Ectodermal cell (in vitro differentiated cells): Measurements from ENCODE around the gene INTU.
"Not testable (repeated sequence)": the region's sequence is repeated elsewhere in the genome, so short reads cannot be mapped to it uniquely, and the experiment has no call there.

ENCODE experiments used
- H3K27ac ChIP-seq: 2 replicates; pipeline ENCODE4 v1.7.0; 2013; ENCODE audit warnings: mild to moderate bottlenecking, low read depth, low read length; ENCODE audit not compliant: insufficient read depth, poor library complexity, severe bottlenecking
- H3K27me3 ChIP-seq: 2 replicates; pipeline ENCODE4 v1.7.0; 2013; ENCODE audit warnings: mild to moderate bottlenecking, low read length; ENCODE audit not compliant: insufficient read depth, control insufficient read depth, poor library complexity, severe bottlenecking
- H3K36me3 ChIP-seq: one replicate; pipeline ENCODE4 v1.7.0; 2013; ENCODE audit warnings: low read length; ENCODE audit not compliant: control insufficient read depth, insufficient read depth
- H3K4me1 ChIP-seq: one replicate; pipeline ENCODE4 v1.7.0; 2013; ENCODE audit warnings: low read length; ENCODE audit not compliant: control insufficient read depth, insufficient read depth
- H3K4me3 ChIP-seq: 2 replicates; pipeline ENCODE4 v1.7.0; 2013; ENCODE audit warnings: low read depth, low read length, control low read depth; ENCODE audit not compliant: insufficient read depth
- H3K9me3 ChIP-seq: 2 replicates; pipeline ENCODE4 v1.7.0; 2013; ENCODE audit warnings: mild to moderate bottlenecking, low read length, moderate library complexity; ENCODE audit not compliant: control insufficient read depth
- WGBS, 2 experiments: methylation state at CpG; one replicate each; pipeline ENCODE4 v1.1.7; 2013; ENCODE audit warnings: missing lambda C conversion rate in 2 of 2; 5-methylcytosine and 5-hydroxymethylcytosine counted together

Gene INTU

GRCh38 chr4:127642169-127642568 is 9.4 kb downstream of the INTU start:
- no peaks in the 10 kb centered on the region for H3K4me1 ChIP-seq
- no peaks in the 10 kb centered on the region for H3K27me3 ChIP-seq
- peaks cover 8% of the 10 kb centered on the region for H3K36me3 ChIP-seq
- no peak overlapping the region for H3K4me3 ChIP-seq
- no peak overlapping the region for H3K27ac ChIP-seq
- no peaks in the 10 kb centered on the region for H3K9me3 ChIP-seq

- no peak overlapping the region for H3K4me3 ChIP-seq
- no peak overlapping the region for H3K27ac ChIP-seq
- H3K4me1 ChIP-seq, result no peaks in the 10 kb centered on the region
- H3K27me3 ChIP-seq, result no peaks in the 10 kb centered on the region
- 95 to 99% methylated on average over 3 to 4 of the region's 4 CpGs for WGBS, 2 experiments
- no peaks in the 10 kb centered on the region for H3K9me3 ChIP-seq
- peaks cover 8% of the 10 kb centered on the region for H3K36me3 ChIP-seq
Measured at GRCh38 chr4:127643791-127644190, 11.0 kb downstream of the INTU start.

- H3K27me3 ChIP-seq, result no peaks in the 10 kb centered on the region
- H3K27ac ChIP-seq, result no peak overlapping the region
- no peaks in the 10 kb centered on the region for H3K9me3 ChIP-seq
- peaks cover 8% of the 10 kb centered on the region for H3K36me3 ChIP-seq
- no peak overlapping the region for H3K4me3 ChIP-seq
- H3K4me1 ChIP-seq, result no peaks in the 10 kb centered on the region
- WGBS, 2 experiments, result 95 to 98% methylated on average over 3 of the region's 3 CpGs
Measured at GRCh38 chr4:127648061-127648460, 15.3 kb downstream of the INTU start.

GRCh38 chr4:127655590-127655989 is 22.8 kb downstream of the INTU start:
- not testable (repeated sequence) for H3K27me3 ChIP-seq, H3K4me1 ChIP-seq, H3K27ac ChIP-seq, H3K4me3 ChIP-seq, H3K9me3 ChIP-seq, H3K36me3 ChIP-seq
- 32 to 40% methylated on average over 2 to 8 of the region's 17 CpGs for WGBS, 2 experiments

- no peak overlapping the region for H3K4me3 ChIP-seq
- WGBS, 2 experiments, result 49% methylated on average over 8 of the region's 9 CpGs
- no peaks in the 10 kb centered on the region for H3K9me3 ChIP-seq
- no peaks in the 10 kb centered on the region for H3K27me3 ChIP-seq
- no peaks in the 10 kb centered on the region for H3K4me1 ChIP-seq
- no peak overlapping the region for H3K27ac ChIP-seq
- no peaks in the 10 kb centered on the region for H3K36me3 ChIP-seq
Measured at GRCh38 chr4:127656047-127656680, 23.4 kb downstream of the INTU start.

GRCh38 chr4:127660284-127660885 is 27.6 kb downstream of the INTU start:
- Histone ChIP-seq H3K27ac (no peak overlapping the region), H3K27me3 (no peaks in the 10 kb centered on the region), H3K4me3 (no peak overlapping the region), H3K4me1 (no peaks in the 10 kb centered on the region), H3K36me3 (no peaks in the 10 kb centered on the region), H3K9me3 (no peaks in the 10 kb centered on the region)
- WGBS, 2 experiments, result 84 to 86% methylated on average over 5 of the region's 6 CpGs

GRCh38 chr4:127667116-127667515 is 34.4 kb downstream of the INTU start:
- no peaks in the 10 kb centered on the region for H3K27me3 ChIP-seq
- H3K4me1 ChIP-seq, result no peaks in the 10 kb centered on the region
- no peaks in the 10 kb centered on the region for H3K9me3 ChIP-seq
- H3K4me3 ChIP-seq, result no peak overlapping the region
- H3K36me3 ChIP-seq, result no peaks in the 10 kb centered on the region
- H3K27ac ChIP-seq, result no peak overlapping the region
- whole genome bisulfite sequencing, 2 experiments, result 70 to 93% methylated on average over 1 to 2 of the region's 2 CpGs

GRCh38 chr4:127667772-127668171 is 35.0 kb downstream of the INTU start:
- Histone ChIP-seq H3K4me1 (no peaks in the 10 kb centered on the region), H3K36me3 (no peaks in the 10 kb centered on the region), H3K27me3 (no peaks in the 10 kb centered on the region), H3K9me3 (no peaks in the 10 kb centered on the region), H3K4me3 (no peak overlapping the region), H3K27ac (no peak overlapping the region)
- WGBS, 2 experiments, result 92 to 100% methylated on average over 2 of the region's 2 CpGs

GRCh38 chr4:127668770-127669169 is 36.0 kb downstream of the INTU start:
- no peak overlapping the region for H3K4me3 ChIP-seq
- H3K4me1 ChIP-seq, result no peaks in the 10 kb centered on the region
- no peaks in the 10 kb centered on the region for H3K9me3 ChIP-seq
- peak overlapping the region; percentile 3 for H3K27ac ChIP-seq
- no peaks in the 10 kb centered on the region for H3K27me3 ChIP-seq
- no CpG with 5 or more reads among the region's 2 CpGs for WGBS, 2 experiments
- H3K36me3 ChIP-seq, result no peaks in the 10 kb centered on the region

- no CpG with 5 or more reads among the region's 1 CpG for WGBS, 2 experiments
- Histone ChIP-seq H3K27ac (no peak overlapping the region), H3K4me3 (no peak overlapping the region), H3K4me1 (no peaks in the 10 kb centered on the region), H3K9me3 (no peaks in the 10 kb centered on the region), H3K27me3 (no peaks in the 10 kb centered on the region), H3K36me3 (no peaks in the 10 kb centered on the region)
Measured at GRCh38 chr4:127669691-127670090, 36.9 kb downstream of the INTU start.
